Measurements from ENCODE around the gene TCF19. TPM values are rescaled to one million over a fixed set of nuclear protein-coding genes. Genes with fewer than 3 reads are reported as not detected.
A peak's percentile ranks its signal among the peaks of the same experiment; 100 is the strongest.

The TCF19 gene
- total RNA-seq, 1 experiment from 2014 or later, result 61.4 TPM

DNA sequence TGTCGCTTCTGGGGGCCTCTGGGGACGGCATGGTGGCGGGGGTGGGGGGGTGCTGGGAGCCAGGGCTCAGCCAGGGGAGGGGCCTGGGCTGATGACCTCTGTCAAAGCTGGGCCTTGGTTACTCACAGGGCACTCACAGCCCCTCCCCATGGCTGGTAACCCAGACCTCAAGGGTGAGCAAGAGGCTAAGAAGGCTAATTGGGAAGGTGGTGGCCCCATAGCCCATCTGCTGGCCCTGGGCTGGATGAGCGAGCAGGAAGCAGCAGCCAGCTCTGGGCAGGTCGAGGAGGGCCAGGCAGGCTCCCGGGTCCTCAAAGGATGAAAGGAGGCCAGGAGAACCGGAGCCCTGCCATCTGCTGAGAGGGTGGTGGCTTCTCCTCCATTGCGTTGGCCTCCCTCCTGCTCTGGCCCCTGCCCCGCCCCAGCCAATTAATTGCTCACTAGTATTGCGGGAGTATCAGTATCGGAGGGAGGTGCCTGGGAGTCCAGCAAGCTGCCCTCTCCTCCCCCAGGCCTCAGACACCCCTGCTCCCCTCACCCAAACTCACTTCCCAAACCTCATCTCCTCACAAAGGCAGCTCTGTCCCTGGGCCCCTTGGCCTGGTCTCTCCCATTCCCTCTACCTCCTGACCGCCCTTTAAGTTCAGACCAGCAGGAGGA lies 37.1 kb upstream of the TCF19 start:
- no peak for DNase-seq (ENCODE audit: low read depth in 1 of 2, low spot score in 2 of 2)
- H3K4me1 ChIP-seq (replicated peaks), result peaks cover 35% of the 10 kb centered on the region
- H3K9me3 ChIP-seq (replicated peaks), result no peaks in the 10 kb centered on the region
- H3K36me3 ChIP-seq, result no peaks in the 10 kb centered on the region
- no peaks in the 10 kb centered on the region for H3K27me3 ChIP-seq (replicated peaks)
- H3K27ac ChIP-seq, result no peak overlapping the region
- H3K4me3 ChIP-seq, result no peak overlapping the region

DNA sequence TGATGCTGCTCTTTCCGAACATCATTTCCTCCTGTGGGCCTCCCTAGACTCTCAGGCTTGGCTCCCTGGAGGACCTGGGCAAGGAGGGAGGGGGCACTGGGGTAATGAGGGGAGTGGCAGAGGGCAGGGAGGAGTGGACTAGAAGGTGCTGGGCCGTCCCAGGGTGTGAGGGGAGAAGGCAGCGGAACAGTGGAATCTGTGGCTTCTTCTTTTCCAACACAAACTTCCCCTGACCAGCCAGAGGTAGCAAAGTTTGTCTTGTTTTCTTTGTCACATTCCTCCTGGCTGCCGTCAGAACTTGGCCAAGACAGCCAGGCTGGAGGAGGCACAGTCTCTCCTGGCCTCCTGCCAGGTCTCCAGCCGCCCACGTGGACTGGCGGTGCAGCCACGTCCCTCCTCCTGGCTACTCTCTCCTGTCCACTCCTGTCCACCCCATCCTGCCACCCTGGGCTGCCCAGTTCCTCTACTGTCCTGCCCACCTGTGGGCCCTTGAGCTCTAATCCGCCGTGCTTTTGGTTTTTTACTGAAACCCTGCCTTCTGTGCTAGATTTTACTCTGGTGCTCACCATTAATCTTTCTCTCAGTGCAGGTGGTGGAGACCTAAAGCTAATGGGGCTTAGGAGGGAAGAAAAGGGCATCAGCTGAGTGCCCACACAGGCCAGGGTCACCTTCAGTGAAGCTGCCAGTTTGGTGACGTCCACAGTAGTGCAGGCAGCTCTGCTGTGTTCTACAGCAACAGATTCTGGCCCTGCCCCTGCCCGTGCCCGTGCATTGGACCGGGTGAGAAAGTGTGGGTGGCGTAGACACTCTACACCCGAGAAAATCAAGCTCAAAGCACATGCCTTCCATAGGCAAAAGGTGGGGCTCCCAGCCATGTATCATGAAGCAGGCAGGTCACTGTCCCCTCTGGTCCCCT lies 35.3 kb upstream of the TCF19 start:
- peak; percentile 82 to 88 for DNase-seq (ENCODE audit: low read depth in 1 of 2, low spot score in 2 of 2)
- H3K4me3 ChIP-seq, result no peak overlapping the region
- no peaks in the 10 kb centered on the region for H3K27me3 ChIP-seq (replicated peaks)
- no peaks in the 10 kb centered on the region for H3K36me3 ChIP-seq
- peaks cover 41% of the 10 kb centered on the region for H3K4me1 ChIP-seq (replicated peaks)
- peak overlapping the region; percentile 46 for H3K27ac ChIP-seq
- no peaks in the 10 kb centered on the region for H3K9me3 ChIP-seq (replicated peaks)

DNA sequence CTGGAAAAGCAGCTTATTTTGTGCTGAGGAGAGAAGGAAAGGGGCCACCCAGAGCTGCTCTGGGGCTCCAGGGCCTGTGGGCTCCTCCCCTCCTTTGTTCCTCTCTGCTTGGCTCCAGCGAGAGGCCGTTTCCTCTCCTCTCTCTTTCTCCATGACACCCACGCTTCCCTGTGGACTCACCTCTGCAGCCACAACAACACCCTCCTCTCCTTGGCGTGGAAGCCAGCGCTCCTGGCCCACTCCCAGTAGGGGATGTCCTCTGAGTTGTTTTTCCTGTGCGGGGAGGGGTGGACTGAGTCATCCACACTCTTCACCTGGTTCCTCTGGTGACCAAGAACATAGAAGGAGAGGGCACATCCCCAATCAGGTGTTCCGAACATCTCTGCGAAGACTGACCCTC lies 33.2 kb upstream of the TCF19 start:
- H3K27ac ChIP-seq, result peak overlapping the region; percentile 16; the same call in 1 of the 2 replicates
- no peaks in the 10 kb centered on the region for H3K9me3 ChIP-seq (replicated peaks)
- peaks cover 41% of the 10 kb centered on the region for H3K4me1 ChIP-seq (replicated peaks)
- H3K27me3 ChIP-seq (replicated peaks), result no peaks in the 10 kb centered on the region
- no peaks in the 10 kb centered on the region for H3K36me3 ChIP-seq
- DNase-seq (ENCODE audit: low read depth in 1 of 2, low spot score in 2 of 2), result peak in 1 of 2 experiments; percentile 24
- no peak overlapping the region for H3K4me3 ChIP-seq

DNA sequence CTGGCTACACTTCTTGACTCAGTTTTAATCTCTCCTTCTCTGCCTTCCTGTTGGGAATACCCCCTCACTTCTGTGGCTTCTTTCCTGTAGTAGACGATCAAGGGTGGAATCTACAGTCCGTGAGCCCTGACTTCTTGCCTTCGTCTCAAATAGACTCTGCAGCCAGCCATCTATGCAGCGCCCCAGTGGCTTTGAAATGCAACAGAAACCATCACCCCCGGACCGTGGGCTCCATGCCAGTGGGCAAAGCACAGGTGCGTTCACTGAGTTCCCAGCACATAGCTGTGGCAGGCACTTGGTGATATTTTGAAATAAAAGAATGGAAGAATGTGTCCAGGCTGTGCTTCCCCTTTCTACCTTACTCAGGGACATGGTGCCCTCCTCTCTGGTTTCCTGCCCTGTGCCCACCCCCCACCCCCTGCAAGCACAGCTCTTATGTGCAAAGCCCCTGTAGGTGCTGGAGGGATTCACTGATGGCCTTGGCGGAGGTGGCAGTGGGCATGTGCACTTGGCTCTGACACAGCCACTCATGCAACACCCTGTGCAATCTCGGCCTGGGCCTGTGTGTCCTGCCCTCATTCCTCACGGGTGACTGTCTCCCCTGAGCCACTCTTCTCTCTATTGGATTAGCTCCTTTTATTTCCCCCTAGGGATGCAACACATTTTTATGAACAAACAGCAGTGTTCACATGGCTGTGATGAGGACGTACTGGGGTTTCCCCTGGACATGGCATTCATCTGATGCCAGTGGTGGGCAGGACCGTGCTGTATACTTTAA lies 32.6 kb upstream of the TCF19 start:
- peak; percentile 57 to 79 for DNase-seq (ENCODE audit: low read depth in 1 of 2, low spot score in 2 of 2)
- Histone ChIP-seq H3K36me3 (no peaks in the 10 kb centered on the region), H3K4me3 (no peak overlapping the region), H3K4me1 (replicated peaks) (peaks cover 41% of the 10 kb centered on the region), H3K27ac (peak overlapping the region; percentile 45), H3K9me3 (replicated peaks) (no peaks in the 10 kb centered on the region), H3K27me3 (replicated peaks) (no peaks in the 10 kb centered on the region)

DNA sequence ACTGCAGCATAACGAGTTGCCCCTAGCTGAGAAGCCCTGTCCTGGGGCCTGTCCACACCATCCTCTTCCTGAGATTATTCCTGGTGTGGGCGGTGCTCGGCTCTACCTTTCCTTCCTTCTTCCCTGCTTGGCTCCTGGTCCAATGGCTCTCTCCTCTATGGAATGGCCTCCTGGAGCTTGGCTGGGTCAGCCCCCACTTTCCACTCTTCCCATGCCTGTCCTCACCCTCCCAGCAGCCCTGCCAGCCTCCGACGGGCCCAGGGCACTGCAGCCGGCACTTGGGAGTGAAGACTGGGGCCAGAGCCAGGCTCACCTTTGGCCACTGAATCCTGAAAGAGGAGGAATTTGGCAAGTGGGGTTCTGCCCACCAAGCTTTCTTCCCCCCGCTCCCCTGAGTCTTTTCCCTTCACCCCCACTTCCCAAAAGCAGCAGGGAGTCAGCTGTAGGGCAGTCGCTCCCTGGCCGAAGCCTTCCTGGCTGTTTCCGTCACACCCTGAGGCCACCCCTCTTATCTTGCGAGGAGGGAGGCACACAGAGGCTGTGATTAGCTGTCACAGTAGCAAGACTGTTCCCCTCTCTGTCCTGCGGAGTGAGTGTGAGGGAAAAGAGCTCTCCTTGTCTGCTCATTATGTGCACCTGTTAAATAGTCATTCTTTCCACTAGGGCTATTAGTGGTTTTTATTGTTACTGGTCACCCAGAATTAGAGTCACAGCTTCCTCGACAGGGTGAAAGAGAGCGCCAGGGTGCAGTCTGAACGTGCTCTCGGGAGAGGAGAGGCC lies 31.8 kb upstream of the TCF19 start:
- H3K36me3 ChIP-seq, result no peaks in the 10 kb centered on the region
- no peaks in the 10 kb centered on the region for H3K9me3 ChIP-seq (replicated peaks)
- H3K4me1 ChIP-seq (replicated peaks), result peaks cover 41% of the 10 kb centered on the region
- H3K4me3 ChIP-seq, result no peak overlapping the region
- peak overlapping the region; percentile 45 for H3K27ac ChIP-seq
- H3K27me3 ChIP-seq (replicated peaks), result no peaks in the 10 kb centered on the region
- no peak for DNase-seq (ENCODE audit: low read depth in 1 of 2, low spot score in 2 of 2)

DNA sequence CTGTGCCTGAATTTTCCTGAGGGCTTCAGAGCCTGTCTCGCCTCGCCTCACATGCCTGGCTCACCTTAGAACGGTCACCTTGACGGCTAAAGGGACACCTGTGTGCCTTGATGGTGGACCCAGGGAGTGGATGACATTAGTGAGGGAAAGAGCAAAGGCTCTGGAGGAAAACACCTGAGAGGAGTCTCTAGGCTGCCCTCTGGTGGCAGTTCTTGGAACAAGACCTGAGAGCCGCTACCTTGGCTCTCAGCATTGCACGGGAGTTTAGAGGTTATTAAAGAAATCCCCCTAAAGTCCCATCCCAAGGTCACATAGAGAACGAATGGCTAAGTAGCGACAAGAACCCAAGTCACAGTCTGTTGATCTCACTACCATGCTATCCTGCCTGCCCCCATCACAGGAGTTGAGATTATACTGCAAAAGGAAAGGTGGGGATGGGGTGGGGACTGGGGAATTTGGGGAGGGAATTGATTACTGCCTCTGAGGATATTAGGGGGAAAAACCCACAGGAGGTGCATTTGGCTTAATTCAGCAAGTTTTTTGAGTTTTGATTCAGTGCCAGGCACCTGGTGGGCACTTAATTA lies 30.2 kb upstream of the TCF19 start:
- Histone ChIP-seq H3K4me1 (replicated peaks) (peaks cover 29% of the 10 kb centered on the region), H3K27me3 (replicated peaks) (no peaks in the 10 kb centered on the region), H3K27ac (no peak overlapping the region), H3K36me3 (no peaks in the 10 kb centered on the region), H3K9me3 (replicated peaks) (no peaks in the 10 kb centered on the region), H3K4me3 (no peak overlapping the region)
- DNase-seq (ENCODE audit: low read depth in 1 of 2, low spot score in 2 of 2), result peak; percentile 43 to 69

DNA sequence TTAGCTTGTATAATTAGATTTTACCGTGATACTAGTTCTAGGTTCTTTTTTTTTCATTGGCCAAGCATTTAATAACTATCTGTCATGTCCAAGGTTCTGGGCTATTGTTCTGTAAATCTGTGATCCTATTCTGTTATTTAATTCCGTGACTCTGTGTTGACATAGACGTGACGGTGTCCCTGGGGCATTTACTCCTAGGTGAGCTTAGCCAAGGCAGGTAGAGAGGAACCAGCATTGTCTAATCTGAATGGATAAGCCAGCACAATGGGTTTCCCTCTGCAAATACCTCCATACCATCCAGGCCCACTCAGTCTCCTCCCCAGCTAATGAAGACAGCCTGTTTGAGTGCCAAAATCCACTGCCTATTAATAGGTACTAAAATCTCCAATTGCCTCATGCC lies 29.3 kb upstream of the TCF19 start:
- DNase-seq (ENCODE audit: low read depth in 1 of 2, low spot score in 2 of 2), result no peak
- no peak overlapping the region for H3K27ac ChIP-seq
- H3K9me3 ChIP-seq (replicated peaks), result no peaks in the 10 kb centered on the region
- H3K4me3 ChIP-seq, result no peak overlapping the region
- no peaks in the 10 kb centered on the region for H3K27me3 ChIP-seq (replicated peaks)
- no peaks in the 10 kb centered on the region for H3K36me3 ChIP-seq
- H3K4me1 ChIP-seq (replicated peaks), result peaks cover 26% of the 10 kb centered on the region

DNA sequence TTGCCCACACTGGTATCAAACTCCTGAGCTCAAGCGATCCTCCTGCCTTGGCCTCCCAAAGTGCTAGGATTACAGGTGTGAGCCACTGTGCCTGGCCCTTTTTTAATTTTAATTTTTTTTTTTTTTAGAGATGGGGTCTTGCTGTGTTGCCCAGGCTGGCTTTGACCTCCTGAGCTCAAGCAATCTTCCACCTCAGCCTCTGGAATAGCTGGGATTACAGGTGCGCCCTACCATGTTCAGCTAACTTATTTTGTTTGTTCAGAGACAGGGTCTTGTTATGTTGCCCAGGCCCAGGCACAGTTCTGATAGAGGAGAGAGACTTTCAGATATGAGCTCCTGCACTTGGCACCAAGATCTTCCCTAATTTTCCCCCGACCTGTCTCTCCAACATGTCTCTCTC lies 27.6 kb upstream of the TCF19 start:
- Histone ChIP-seq H3K36me3 (no peaks in the 10 kb centered on the region), H3K4me3 (no peak overlapping the region), H3K4me1 (replicated peaks) (peaks cover 11% of the 10 kb centered on the region), H3K9me3 (replicated peaks) (no peaks in the 10 kb centered on the region), H3K27me3 (replicated peaks) (no peaks in the 10 kb centered on the region), H3K27ac (no peak overlapping the region)
- DNase-seq (ENCODE audit: low read depth in 1 of 2, low spot score in 2 of 2), result no peak

DNA sequence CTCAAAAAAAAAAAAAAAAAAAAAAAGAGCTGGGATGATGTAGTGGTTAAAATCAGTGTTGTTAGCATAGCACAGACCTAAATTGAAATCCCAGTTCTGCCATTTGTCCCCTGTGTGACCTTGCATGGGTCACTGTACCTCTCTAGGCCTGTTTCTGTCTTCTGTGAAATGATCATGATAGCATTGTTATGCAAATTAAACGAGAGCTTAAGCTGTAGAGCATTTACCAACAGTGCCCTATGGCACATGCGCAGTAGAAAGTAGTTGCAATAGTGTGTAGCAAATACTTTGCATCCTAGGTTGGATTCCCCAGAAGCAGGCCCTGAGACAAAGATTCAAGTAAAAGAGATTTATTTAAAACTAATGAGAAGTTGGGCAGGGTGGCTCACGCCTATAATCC lies 26.8 kb upstream of the TCF19 start:
- Histone ChIP-seq H3K4me1 (replicated peaks) (peaks cover 3% of the 10 kb centered on the region; the same call in 1 of the 2 replicates), H3K27ac (no peak overlapping the region), H3K9me3 (replicated peaks) (no peaks in the 10 kb centered on the region), H3K36me3 (no peaks in the 10 kb centered on the region), H3K4me3 (no peak overlapping the region), H3K27me3 (replicated peaks) (no peaks in the 10 kb centered on the region)
- no peak for DNase-seq (ENCODE audit: low read depth in 1 of 2, low spot score in 2 of 2)

DNA sequence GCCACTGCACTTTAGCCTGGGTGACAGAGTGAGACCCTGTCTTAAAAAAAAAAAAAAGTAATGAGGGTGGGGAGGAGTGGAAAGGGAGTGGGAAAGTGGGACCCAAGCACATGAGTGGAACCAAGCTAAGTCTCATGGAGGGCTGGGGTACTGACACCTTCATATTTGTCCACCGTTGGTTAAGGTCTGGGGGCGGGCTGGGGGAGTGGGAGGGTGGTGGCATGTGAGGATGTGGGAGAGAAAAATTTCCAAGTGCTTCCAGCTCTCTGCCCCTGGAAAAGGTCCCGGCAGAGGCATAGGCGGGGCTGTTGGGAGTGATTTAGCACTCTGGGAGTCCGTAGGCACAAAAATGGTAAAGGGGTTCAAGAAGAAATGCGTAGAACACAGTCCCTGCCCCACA lies 25.6 kb upstream of the TCF19 start:
- no peaks in the 10 kb centered on the region for H3K27me3 ChIP-seq (replicated peaks)
- DNase-seq (ENCODE audit: low read depth in 1 of 2, low spot score in 2 of 2), result no peak
- no peaks in the 10 kb centered on the region for H3K36me3 ChIP-seq
- H3K27ac ChIP-seq, result no peak overlapping the region
- peaks cover 4% of the 10 kb centered on the region for H3K4me1 ChIP-seq (replicated peaks)
- no peak overlapping the region for H3K4me3 ChIP-seq
- no peaks in the 10 kb centered on the region for H3K9me3 ChIP-seq (replicated peaks)

DNA sequence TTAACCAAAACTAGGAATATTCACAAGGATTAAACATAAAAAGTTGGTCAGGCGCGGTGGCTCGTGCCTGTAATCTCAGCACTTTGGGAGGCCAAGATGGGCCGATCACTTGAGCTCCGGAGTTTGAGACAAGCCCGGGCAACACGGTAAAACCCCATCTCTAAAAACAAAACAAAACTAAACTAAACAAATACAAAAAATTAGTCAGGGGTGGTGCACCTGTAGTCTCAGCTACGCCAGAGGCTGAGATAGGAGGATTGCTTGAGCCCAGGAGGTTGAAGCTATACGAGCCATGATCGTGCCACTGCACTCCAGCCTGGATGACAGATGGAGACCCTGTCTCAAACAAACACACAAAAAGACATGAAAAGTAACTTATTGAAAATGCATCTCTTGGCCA lies 22.7 kb upstream of the TCF19 start:
- H3K9me3 ChIP-seq (replicated peaks), result no peaks in the 10 kb centered on the region
- H3K27me3 ChIP-seq (replicated peaks), result no peaks in the 10 kb centered on the region
- H3K36me3 ChIP-seq, result no peaks in the 10 kb centered on the region
- H3K4me1 ChIP-seq (replicated peaks), result peaks cover 14% of the 10 kb centered on the region
- no peak for DNase-seq (ENCODE audit: low read depth in 1 of 2, low spot score in 2 of 2)
- H3K4me3 ChIP-seq, result no peak overlapping the region
- H3K27ac ChIP-seq, result no peak overlapping the region

DNA sequence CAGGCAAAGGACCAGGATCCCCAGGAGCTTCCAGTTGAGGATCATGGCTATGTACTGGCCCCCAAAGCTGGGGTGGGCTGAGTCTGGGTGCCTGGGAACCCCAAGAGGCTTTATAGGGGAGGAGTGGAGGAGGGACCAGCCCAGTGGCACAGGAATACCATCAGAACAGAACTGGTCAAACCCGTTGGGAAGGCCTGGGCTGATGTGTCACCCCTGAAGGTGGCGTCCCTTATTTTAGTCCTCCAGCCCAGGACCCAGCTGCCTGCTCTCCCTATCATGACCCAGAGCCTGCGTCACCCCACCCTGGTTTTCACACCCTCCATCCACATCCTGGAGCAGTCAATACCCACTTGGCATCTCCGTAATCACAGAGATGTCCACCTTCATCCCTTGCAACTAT lies 19.4 kb upstream of the TCF19 start, which contains the start of gene PSORS1C2:
PSORS1C2 (minus strand) TSS at position 85 of the 400 bp plus-strand sequence; CDS start at position 45, 40 bp downstream.
- Histone ChIP-seq H3K4me3 (no peak within 1 kb of the TSS), H3K27me3 (replicated peaks) (no peaks in the 10 kb centered on the region), H3K27ac (no peak within 1 kb of the TSS), H3K36me3 (peaks cover 14% of the 10 kb centered on the region), H3K9me3 (replicated peaks) (no peaks in the 10 kb centered on the region), H3K4me1 (replicated peaks) (peaks cover 18% of the 10 kb centered on the region)
- no peak for DNase-seq (ENCODE audit: low read depth in 1 of 2, low spot score in 2 of 2)

DNA sequence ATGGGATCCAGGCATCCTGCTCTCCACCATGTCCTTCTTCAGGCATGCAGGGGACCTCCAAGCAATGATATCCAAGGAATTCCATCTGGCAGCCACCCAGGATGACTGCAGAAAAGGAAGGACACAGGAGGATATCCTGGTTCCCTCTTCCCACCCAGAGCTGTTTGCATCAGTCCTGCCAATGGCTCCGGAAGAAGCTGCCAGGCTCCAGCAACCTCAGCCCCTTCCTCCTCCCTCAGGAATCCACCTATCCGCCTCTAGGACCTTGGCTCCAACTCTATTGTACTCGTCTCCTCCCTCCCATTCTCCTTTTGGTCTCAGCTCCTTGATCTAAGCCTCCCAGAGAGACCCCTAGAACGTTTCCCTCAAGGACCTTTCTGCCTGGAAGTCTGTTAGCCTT lies 18.8 kb upstream of the TCF19 start:
- DNase-seq (ENCODE audit: low read depth in 1 of 2, low spot score in 2 of 2), result peak; percentile 47 to 64
- peaks cover 20% of the 10 kb centered on the region for H3K36me3 ChIP-seq

More for the DNA sequence above, 18.8 kb upstream of the TCF19 start:
- H3K4me1 ChIP-seq (replicated peaks), result peaks cover 18% of the 10 kb centered on the region
- no peaks in the 10 kb centered on the region for H3K9me3 ChIP-seq (replicated peaks)
- no peak overlapping the region for H3K4me3 ChIP-seq
- no peaks in the 10 kb centered on the region for H3K27me3 ChIP-seq (replicated peaks)
- no peak overlapping the region for H3K27ac ChIP-seq
